T-helper 22 cell (primary cell): Measurements from ENCODE around the gene PGPEP1.
"Not testable (repeated sequence)": the region's sequence is repeated elsewhere in the genome, so short reads cannot be mapped to it uniquely, and the experiment has no call there.

Source experiments
- DNase-seq: peaks from one replicate; pipeline ENCODE4 v3.0.0-alpha.2; 2020; ENCODE audit warnings: low read depth

Gene PGPEP1

GRCh38 chr19:18364277-18364825, 24.0 kb downstream of the PGPEP1 start:
- DNase-seq = not testable (repeated sequence)

- no peak for DNase-seq
These were observed 24.6 kb downstream of the PGPEP1 start for GRCh38 chr19:18364826-18365528.

- DNase-seq = no peak
These were observed 25.6 kb downstream of the PGPEP1 start for GRCh38 chr19:18366021-18366435.

- DNase-seq = no peak
These were observed 28.3 kb downstream of the PGPEP1 start for GRCh38 chr19:18368504-18369222.

GRCh38 chr19:18373407-18373891, 33.1 kb downstream of the PGPEP1 start:
- no peak for DNase-seq

GRCh38 chr19:18373892-18374629, 33.7 kb downstream of the PGPEP1 start:
- no peak for DNase-seq

GRCh38 chr19:18377026-18377425, 36.6 kb downstream of the PGPEP1 start:
- no peak for DNase-seq

GRCh38 chr19:18379803-18380747, 39.7 kb downstream of the PGPEP1 start:
- DNase-seq = no peak

GRCh38 chr19:18380843-18381242, 40.4 kb downstream of the PGPEP1 start:
- DNase-seq = no peak

- DNase-seq = not testable (repeated sequence)
These were observed 43.2 kb downstream of the PGPEP1 start for GRCh38 chr19:18383622-18384021.

GRCh38 chr19:18384775-18385174, 44.4 kb downstream of the PGPEP1 start:
- DNase-seq = no peak

- no peak for DNase-seq
These were observed 44.9 kb downstream of the PGPEP1 start for GRCh38 chr19:18385359-18385674.

- no peak for DNase-seq
These were observed 45.5 kb downstream of the PGPEP1 start, which contains the start of gene GDF15 for GRCh38 chr19:18385675-18386542. Gene GDF15 (plus strand): TSS chr19:18386158. CDS start chr19:18386190, 32 bp downstream.

GRCh38 chr19:18386543-18387271, 46.3 kb downstream of the PGPEP1 start:
- no peak for DNase-seq

GRCh38 chr19:18388100-18388959, 47.9 kb downstream of the PGPEP1 start:
- peak; percentile 46 for DNase-seq

- DNase-seq = no peak
These were observed 48.7 kb downstream of the PGPEP1 start for GRCh38 chr19:18388960-18389725.

GRCh38 chr19:18389726-18390064, 49.3 kb downstream of the PGPEP1 start:
- no peak for DNase-seq
